NCI-H2227 treated with DMSO at 0.1 percent for 48 hours (cell line): ENCODE measurements around the gene METRNL.
"Not testable (repeated sequence)": the region's sequence is repeated elsewhere in the genome, so short reads cannot be mapped to it uniquely, and the experiment has no call there.

Experiments used
- DNase-seq: peaks from one replicate; lab custom pipeline; 2025; lab: John Stamatoyannopoulos, UW

METRNL gene

DNA sequence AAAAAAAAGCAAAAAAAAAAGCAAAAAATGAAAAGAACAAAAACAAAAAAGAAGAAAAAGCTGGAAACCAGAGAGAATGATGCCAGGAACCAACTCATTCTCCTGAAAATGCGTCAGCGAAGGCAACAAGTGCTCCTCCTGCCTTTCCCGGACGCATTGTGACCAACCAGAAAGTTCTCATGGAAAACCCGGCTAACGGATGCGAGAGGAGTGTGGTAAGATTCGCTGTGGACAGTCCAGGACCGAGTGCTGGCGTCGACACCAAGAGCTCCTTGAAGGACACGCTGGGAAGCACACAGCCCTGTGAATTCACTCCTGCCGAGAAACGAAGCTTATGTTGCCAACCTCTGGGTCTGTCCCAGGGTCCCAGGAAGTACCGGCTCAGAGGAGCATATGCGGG lies 43.4 kb downstream of the METRNL start:
- DNase-seq = no peak

DNA sequence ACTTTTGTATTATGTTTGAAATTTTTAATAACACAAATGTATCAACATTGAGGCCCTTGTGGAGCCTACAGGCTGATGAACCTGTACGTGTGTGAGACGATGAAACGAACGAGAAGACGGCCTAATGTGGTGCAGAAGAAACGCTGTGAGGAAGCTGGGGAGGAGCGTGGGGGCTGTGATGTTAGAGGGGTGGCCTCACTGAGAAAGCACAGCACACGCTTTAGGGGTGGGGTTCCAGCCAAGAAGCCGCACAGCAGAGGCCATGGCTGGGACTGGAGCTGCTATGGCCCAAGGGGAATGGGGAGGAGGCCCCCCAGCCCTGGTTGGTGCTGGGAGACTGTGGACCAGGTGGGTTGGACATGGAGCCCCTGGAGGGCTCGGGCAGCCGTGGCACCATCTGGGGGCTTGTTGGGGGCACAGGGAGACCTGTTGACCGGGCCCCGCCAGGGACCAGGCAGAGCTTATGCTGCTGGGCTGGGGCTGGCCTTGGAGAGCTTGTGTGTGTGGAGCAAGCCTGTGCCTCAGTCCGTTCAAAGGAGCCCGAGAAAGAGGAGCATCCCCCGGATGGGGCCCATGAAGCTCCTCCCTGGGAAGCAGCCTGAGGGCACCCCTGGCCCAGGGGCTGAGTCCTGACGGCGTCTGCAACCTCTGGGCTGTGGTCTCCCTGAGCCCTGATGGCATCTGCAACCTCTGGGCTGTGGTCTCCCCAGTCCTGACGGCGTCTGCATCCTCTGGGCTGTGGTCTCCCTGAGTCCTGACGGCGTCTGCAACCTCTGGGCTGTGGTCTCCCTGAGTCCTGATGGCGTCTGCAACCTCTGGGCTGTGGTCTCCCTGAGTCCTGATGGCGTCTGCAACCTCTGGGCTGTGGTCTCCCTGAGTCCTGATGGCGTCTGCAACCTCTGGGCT lies 44.7 kb downstream of the METRNL start:
- no peak for DNase-seq

- DNase-seq = no peak
These were observed 45.6 kb downstream of the METRNL start for GRCh38 chr17:83124871-83125514.

- DNase-seq = no peak
These were observed 46.3 kb downstream of the METRNL start for GRCh38 chr17:83125515-83126274.

- DNase-seq = no peak
These were observed 46.9 kb downstream of the METRNL start for GRCh38 chr17:83126275-83126811.

DNA sequence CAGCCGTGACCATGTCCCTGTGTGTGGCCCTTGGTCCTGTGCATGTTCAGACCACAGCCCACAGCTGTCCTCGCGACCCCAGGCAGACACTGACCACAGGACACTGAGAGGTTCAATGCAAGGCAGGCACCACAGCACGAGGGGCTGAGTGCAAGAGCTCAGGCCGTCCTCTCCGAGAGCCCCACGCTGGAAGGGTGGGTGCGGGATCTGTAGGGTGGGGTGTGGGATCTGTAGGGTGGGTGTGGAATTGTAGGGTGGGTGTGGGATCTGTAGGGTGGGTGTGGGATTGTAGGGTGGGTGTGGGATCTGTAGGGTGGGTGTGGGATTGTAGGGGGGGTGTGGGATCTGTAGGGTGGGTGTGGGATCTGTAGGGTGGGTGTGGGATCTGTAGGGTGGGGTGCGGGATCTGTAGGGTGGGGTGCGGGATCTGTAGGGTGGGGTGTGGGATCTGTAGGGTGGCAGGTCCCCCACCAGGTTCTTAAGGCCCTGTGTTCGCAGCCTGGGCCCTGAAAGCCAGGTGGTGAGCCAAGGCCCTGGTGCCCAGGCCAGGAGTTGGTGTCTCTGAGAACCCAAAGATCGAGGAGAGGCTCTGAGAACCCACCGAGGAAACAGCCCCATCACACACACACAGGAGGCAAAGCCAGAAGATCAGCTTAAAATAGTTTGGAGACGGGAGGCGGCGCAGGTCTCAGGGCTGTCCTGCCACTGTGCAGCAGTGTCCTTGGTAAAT lies 48.2 kb downstream of the METRNL start:
- DNase-seq = no peak

DNA sequence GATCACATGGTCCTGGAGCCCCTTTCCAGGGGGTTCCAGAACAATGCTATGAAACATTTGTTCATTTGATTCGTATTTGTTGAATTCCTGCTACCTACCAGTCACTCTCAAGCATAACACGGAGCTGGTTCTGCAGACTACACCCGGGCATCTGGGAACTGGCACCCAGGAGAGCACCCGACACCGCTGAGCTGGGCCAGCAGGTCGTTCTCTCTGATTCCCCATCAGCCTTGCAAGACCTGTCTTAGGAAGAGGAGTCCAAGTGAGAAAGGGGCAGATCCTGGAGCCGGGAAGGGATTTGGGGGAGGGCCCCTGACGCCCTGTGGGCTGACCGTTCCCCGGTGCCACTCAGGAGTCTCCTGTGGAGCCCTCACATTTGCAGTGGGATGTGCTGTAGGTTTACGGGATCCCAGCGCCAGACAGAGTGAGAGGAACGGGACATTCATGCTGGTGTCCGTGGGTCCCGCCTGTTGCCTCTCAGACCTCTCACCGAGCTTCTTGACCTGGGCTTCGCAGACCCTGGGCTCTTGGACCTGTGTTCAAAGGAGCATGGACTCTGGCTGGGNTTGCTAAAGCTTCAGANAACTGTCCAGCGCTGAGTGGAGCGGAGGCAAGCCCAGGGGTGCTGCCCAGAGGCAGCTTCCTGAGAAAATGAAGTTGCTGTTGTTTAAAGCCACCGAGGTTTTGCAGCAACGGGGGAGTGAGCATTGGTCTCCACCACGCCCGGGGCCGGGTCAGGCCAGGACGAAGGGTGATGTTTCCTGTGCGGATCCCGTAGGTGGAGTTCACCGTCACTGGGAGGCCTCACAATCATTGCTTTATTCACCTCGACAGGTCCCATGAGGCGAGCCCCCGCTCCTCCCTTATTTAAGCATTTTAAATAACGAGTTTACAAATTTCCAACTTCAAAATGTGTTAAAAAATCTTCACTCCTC lies 49.2 kb downstream of the METRNL start:
- no peak for DNase-seq

DNA sequence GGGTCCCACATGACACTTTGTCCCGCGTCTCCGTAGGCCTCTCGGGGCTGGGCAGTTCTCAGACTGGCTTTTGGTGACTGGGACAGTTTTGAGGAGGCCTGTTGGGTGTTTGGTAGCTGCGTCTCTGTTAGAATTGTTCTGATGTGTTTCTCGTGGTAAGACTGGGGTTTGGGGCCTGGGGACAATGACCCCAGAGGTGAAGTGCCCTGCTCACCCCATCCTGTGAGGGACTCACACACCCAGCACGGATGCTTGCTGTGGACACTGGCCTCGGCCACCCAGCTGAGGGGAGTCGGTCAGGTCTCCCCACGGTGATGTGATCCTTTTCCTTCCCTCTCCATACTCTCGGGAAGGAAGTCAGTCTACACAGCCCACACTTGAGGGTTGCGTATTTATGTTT lies 50.3 kb downstream of the METRNL start:
- no peak for DNase-seq

GRCh38 chr17:83131401-83132011 lies 52.1 kb downstream of the METRNL start:
- DNase-seq = no peak

DNA sequence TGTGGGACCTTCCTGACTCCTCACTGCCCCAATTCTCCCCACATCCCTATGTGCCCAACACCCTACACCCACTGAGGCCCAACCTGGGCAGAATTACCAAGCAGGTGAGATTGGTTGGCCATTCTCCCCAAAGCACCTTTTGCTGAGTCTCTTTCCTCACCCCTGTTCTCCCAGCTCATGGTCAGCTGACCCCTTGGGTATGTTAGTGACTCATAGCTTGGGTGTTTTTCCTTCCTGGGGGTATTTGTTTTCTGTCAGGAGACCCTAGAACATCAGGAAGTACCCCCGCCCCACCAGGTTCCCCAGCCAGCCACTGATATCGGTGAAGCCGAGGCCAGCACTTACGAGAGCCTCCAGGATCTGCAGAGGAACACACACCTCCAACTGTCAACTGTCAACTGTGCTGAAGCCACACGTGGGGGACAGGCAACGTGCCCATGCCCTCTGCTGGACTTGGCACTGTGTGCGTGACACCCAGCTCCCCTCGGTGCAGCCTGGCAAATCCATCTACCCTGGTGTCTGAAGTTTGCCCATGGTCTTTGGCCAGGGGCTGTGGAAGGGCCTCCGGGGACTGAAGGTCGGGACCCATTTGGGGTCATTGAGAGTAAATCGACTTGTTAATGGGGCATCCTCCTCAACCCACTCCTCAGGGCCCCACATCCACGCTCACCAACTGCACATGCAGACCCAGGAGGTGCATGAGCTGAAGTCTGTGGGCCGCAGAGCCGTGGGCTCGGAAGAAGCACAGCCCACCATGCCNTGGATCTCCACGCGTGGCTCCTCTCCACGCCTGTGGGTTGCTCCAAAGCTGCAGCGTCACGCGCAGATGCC lies 53.1 kb downstream of the METRNL start:
- no peak for DNase-seq

- DNase-seq = no peak
These were observed 54.1 kb downstream of the METRNL start for GRCh38 chr17:83133302-83134121.

- DNase-seq = not testable (repeated sequence)
These were observed 55.0 kb downstream of the METRNL start for GRCh38 chr17:83134456-83134855.

DNA sequence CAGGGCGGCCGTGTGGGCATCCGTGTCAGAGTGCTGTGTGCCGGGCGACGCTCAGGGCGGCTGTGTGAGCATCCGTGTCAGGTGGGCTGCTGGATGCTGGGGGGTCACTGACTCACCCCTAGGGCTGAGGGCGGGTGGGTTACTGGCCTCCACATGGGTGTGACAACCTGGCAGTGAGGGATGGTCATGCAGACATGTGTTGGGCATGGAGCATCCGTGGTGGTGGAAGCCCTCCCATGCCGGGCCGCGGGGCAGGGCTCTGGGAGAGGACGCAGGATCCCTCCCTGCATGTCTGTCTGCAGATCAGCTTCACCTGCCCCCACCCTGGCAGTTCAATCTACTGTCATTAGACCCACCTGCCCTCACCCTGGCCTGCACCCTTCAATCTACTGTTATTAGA lies 56.3 kb downstream of the METRNL start:
- no peak for DNase-seq

- no peak for DNase-seq
These were observed 56.7 kb downstream of the METRNL start for GRCh38 chr17:83136156-83136555.

GRCh38 chr17:83136931-83137330 lies 57.5 kb downstream of the METRNL start:
- no peak for DNase-seq

DNA sequence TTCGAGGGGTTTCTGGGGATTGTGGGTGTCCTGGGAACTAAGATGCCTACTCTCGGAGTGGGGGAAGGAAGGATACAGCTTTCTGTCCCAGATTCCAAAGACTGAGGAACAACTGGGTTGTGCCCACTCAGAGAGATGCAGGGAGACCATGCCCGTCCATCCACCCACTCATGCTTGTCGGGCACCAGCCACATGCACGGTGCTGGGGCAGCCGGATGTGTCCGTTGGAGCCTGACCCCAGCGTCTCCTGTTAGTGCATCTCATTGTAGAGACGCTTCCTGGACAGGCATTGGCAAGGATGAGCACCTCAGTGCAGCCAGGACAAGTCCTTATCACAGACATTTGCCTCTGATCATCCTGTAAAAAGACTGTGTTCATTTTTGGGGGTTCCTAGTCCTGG lies 58.1 kb downstream of the METRNL start:
- DNase-seq = no peak

DNA sequence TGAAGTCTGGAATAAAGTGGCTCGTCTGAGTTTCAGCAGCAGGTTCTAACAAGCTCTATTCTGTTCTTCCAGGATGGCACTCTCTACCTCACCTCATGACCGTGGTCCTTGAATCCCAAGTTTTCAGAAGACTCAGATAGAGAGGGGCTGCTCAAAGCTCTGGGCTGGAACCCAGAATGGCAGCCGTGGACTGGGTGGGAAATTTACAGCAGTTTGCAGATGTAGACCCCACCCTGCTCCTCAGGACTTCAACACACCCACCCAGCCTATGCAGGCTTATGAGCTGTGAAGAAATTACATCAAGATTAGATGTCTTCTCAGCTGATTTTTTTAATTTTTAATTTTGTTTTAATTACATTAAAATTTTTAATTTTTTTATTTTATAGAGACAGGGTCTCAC lies 59.4 kb downstream of the METRNL start:
- no peak for DNase-seq

DNA sequence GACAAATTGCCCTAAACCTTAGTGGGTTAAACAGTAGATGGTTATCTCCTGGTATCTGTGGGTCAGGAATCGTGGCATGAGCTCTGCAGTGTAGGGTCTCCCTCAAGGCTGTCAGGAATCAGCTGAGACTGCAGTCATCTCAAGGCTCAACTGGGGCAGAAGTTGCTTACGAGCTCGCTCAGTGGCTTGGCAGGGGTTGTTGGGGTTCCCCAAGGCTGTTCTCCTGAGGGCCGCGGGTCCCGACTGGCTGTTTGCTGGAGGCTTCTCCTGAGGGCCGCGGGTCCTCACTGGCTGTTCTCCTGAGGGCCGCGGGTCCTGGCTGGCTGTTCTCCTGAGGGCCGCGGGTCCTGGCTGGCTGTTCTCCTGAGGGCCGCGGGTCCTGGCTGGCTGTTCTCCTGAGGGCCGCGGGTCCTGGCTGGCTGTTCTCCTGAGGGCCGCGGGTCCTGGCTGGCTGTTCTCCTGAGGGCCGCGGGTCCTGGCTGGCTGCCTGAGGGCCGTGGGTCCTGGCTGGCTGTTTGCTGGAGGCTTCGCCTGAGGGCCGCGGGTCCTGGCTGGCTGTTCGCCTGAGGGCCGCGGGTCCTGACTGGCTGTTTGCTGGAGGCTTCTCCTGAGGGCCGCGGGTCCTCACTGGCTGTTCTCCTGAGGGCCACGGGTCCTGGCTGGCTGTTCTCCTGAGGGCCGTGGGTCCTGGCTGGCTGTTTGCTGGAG lies 60.3 kb downstream of the METRNL start:
- not testable (repeated sequence) for DNase-seq
